KMS-11 (cell line): Measurements from ENCODE around the gene KAT14.
"Not testable (repeated sequence)": the region's sequence is repeated elsewhere in the genome, so short reads cannot be mapped to it uniquely, and the experiment has no call there.

Experiments used
- H2AFZ ChIP-seq: fragments of 200-600 bp; sonication (generic); 2 replicates; pipeline ENCODE4 v1.6.1; 2016; ENCODE audit warnings: antibody characterized with exemption, mixed run types, low read depth
- H3K27ac ChIP-seq: fragments of 200-600 bp; sonication (generic); 2 replicates; pipeline ENCODE4 v1.6.1; 2016; ENCODE audit warnings: mild to moderate bottlenecking, mixed run types
- H3K27me3 ChIP-seq: fragments of 200-600 bp; sonication (generic); 2 replicates; pipeline ENCODE4 v1.6.1; 2017; ENCODE audit warnings: mild to moderate bottlenecking, low read depth, mixed run types, moderate library complexity; ENCODE audit not compliant: insufficient read depth
- H3K36me3 ChIP-seq: fragments of 200-600 bp; sonication (generic); 2 replicates; pipeline ENCODE4 v1.6.1; 2017; ENCODE audit warnings: mild to moderate bottlenecking, mixed run types; ENCODE audit not compliant: insufficient read depth
- H3K4me1 ChIP-seq: fragments of 200-600 bp; sonication (generic); 2 replicates; pipeline ENCODE4 v1.6.1; 2016; ENCODE audit warnings: mild to moderate bottlenecking, low read depth, mixed run types; ENCODE audit not compliant: poor library complexity, severe bottlenecking
- H3K4me2 ChIP-seq: fragments of 200-600 bp; sonication (generic); 2 replicates; pipeline ENCODE4 v1.7.0; 2016; ENCODE audit warnings: mild to moderate bottlenecking, mixed run types
- H3K4me3 ChIP-seq: fragments of 200-600 bp; sonication (generic); IDR thresholded peaks from 2 replicates; pipeline ENCODE4 v1.6.1; 2017; ENCODE audit warnings: low read depth, low read length, mixed read lengths; ENCODE audit not compliant: insufficient read depth
- H3K79me2 ChIP-seq: fragments of 200-600 bp; sonication (generic); 2 replicates; pipeline ENCODE4 v1.6.1; 2016; ENCODE audit warnings: low read depth, mixed run types; ENCODE audit not compliant: insufficient read depth
- H3K9ac ChIP-seq: fragments of 200-600 bp; sonication (generic); 2 replicates; pipeline ENCODE4 v1.6.1; 2016; ENCODE audit warnings: mild to moderate bottlenecking, mixed run types
- H4K20me1 ChIP-seq: fragments of 200-600 bp; sonication (generic); 2 replicates; pipeline ENCODE4 v1.6.1; 2016; ENCODE audit warnings: mild to moderate bottlenecking, mixed run types; ENCODE audit not compliant: insufficient read depth
- CTCF ChIP-seq: fragments of 200-600 bp; sonication (generic); conservative IDR thresholded peaks from 2 replicates; pipeline ENCODE4 v1.6.1; 2017; ENCODE audit warnings: low read depth, mild to moderate bottlenecking, antibody characterized with exemption, low read length, moderate library complexity, mixed read lengths

Gene KAT14

DNA sequence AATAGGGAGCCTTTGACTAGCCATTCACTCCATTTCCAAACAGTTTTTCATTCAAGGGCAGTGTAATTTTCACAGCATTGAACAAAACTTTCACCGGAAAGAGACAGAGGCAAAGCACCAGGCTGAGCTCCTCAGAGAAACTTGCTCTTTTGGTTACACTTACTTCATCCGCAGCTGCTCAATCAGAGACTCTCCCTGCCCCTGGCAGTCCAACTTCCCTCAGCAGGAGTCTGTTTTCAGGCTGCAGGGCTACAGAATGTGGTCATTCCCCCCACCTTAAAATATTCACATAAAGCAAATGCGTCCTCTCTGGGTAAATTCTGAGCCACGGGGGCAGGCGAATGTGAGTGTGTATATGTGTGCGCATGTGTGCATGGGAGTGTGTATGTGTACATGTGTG is 80.6 kb downstream of the KAT14 start:
- no peaks in the 10 kb centered on the region for H3K36me3 ChIP-seq
- H4K20me1 ChIP-seq = no peaks in the 10 kb centered on the region
- H3K27ac ChIP-seq = no peak overlapping the region
- H3K27me3 ChIP-seq = no peaks in the 10 kb centered on the region
- no peak overlapping the region for H3K4me3 ChIP-seq
- no peak for TF ChIP-seq CTCF
- H3K79me2 ChIP-seq = no peaks in the 10 kb centered on the region
- no peaks in the 10 kb centered on the region for H3K4me1 ChIP-seq
- no peak overlapping the region for H2AFZ ChIP-seq
- H3K4me2 ChIP-seq = no peak overlapping the region
- no peak overlapping the region for H3K9ac ChIP-seq

GRCh38 chr20:18223409-18223808 is 85.7 kb downstream of the KAT14 start:
- no peak overlapping the region for H3K4me3 ChIP-seq
- no peak overlapping the region for H3K9ac ChIP-seq
- H3K36me3 ChIP-seq = no peaks in the 10 kb centered on the region
- no peaks in the 10 kb centered on the region for H3K4me1 ChIP-seq
- H3K27me3 ChIP-seq = no peaks in the 10 kb centered on the region
- H3K79me2 ChIP-seq = no peaks in the 10 kb centered on the region
- H4K20me1 ChIP-seq = no peaks in the 10 kb centered on the region
- no peak for TF ChIP-seq CTCF
- H3K27ac ChIP-seq = no peak overlapping the region
- H2AFZ ChIP-seq = no peak overlapping the region
- H3K4me2 ChIP-seq = no peak overlapping the region

DNA sequence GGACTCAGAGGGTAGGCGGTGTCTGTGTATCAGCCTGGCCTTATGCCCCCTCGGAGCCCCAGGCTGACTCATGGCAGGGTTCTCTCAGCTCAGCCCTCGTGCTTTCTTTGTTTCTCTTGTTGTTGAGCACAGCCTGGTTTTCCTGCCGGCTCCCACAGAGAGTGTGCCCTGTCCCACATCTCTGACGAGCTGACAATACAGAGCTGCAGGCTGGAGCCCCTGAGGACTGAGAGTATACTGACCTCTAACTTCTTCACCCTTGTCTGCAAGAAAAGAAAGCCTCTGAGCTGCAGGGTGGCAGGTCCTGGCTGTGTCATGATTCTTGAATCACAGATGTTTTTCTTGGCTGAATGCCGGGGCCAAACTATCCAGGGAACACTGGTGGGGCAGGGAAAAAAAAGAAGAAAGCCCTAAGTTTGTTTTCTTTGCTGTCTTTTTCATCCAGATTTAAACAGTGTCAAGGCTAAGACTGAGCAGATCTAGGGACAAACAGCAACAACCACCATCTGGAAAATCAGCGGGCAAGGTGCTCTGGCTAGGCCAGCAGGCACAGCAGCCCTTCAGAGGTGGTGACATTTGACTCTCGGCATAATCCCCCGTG is 87.4 kb downstream of the KAT14 start:
- no peak for TF ChIP-seq CTCF
- Histone ChIP-seq H4K20me1 (no peaks in the 10 kb centered on the region), H3K9ac (no peak overlapping the region), H3K27me3 (no peaks in the 10 kb centered on the region), H3K36me3 (no peaks in the 10 kb centered on the region), H3K4me3 (no peak overlapping the region), H3K4me1 (no peaks in the 10 kb centered on the region), H3K79me2 (no peaks in the 10 kb centered on the region), H3K4me2 (no peak overlapping the region), H3K27ac (no peak overlapping the region), H2AFZ (no peak overlapping the region)

GRCh38 chr20:18225632-18226031 is 88.0 kb downstream of the KAT14 start:
- no peak overlapping the region for H3K4me2 ChIP-seq
- H3K27ac ChIP-seq = no peak overlapping the region
- no peaks in the 10 kb centered on the region for H3K79me2 ChIP-seq
- no peaks in the 10 kb centered on the region for H3K27me3 ChIP-seq
- no peak overlapping the region for H3K4me3 ChIP-seq
- H4K20me1 ChIP-seq = no peaks in the 10 kb centered on the region
- H3K36me3 ChIP-seq = no peaks in the 10 kb centered on the region
- H3K4me1 ChIP-seq = no peaks in the 10 kb centered on the region
- no peak overlapping the region for H3K9ac ChIP-seq
- no peak overlapping the region for H2AFZ ChIP-seq
- no peak for TF ChIP-seq CTCF

DNA sequence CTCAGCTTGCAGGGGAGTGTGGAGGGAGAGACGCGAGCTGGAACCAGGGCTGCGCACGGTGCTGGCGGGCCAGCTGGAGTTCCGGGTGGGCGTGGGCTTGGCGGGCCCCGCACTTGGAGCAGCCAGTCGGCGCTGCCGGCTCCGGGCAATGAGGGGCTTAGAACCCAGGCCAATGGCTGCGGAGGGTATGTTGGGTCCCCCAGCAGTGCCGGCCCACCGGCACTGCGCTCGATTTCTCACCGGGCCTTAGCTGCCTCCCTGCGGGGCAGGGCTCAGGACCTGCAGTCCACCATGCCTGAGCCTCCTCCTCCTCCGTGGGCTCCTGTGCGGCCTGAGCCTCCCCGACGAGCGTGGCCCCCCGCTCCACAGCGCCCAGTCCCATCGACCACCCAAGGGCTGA is 89.1 kb downstream of the KAT14 start:
- not testable (repeated sequence) for H2AFZ ChIP-seq, H3K36me3 ChIP-seq, H3K27ac ChIP-seq, H4K20me1 ChIP-seq, H3K79me2 ChIP-seq, H3K4me1 ChIP-seq, H3K4me2 ChIP-seq, H3K9ac ChIP-seq, H3K27me3 ChIP-seq, H3K4me3 ChIP-seq
